Heart left ventricle (tissue), 16 donors: ENCODE measurements around the gene VMAC. TPM values are rescaled to one million over a fixed set of nuclear protein-coding genes. Genes with fewer than 3 reads are reported as not detected.

Experiments
- ATAC-seq, 4 donors: fragments of 200-7000 bp; cut with Tn5 transposase; one replicate each; pipeline ENCODE4 v1.9.1; 2020 to 2022; ENCODE audit warnings: moderate library complexity in 4 of 4, mild to moderate bottlenecking in 3 of 4, moderate number of reproducible peaks in 1 of 4
- DNase-seq, 5 donors: peaks; one replicate each; pipeline ENCODE4 v3.0.0-alpha.2; 2020
- H3K27ac ChIP-seq, 12 donors: fragments of 200-600 bp; sonication (generic) in 4 of 12; one replicate each; pipeline versions ENCODE4 v1.5.0 to v1.8.0; 2016 to 2022; ENCODE audit warnings: mild to moderate bottlenecking in 2 of 12
- H3K27me3 ChIP-seq, 9 donors: fragments of 200-600 bp; sonication (generic) in 2 of 9; one replicate each; pipeline versions ENCODE4 v1.5.1 to v1.8.0; 2016 to 2022; ENCODE audit warnings: mild to moderate bottlenecking in 3 of 9
- H3K36me3 ChIP-seq, 9 donors: fragments of 200-600 bp; sonication (generic) in 2 of 9; one replicate each; pipeline versions ENCODE4 v1.5.0 to v1.8.0; 2018 to 2022; ENCODE audit warnings: mild to moderate bottlenecking in 2 of 9
- H3K4me1 ChIP-seq, 12 donors: fragments of 200-600 bp; sonication (generic) in 4 of 12; one replicate each; pipeline versions ENCODE4 v1.5.0 to v1.8.0; 2016 to 2022; ENCODE audit warnings: mild to moderate bottlenecking in 3 of 12
- H3K4me3 ChIP-seq, 12 donors: fragments of 200-600 bp; sonication (generic) in 4 of 12; one replicate each; pipeline versions ENCODE4 v1.5.0 to v1.8.0; 2017 to 2022; ENCODE audit warnings: mild to moderate bottlenecking in 9 of 12, moderate library complexity in 4 of 12
- H3K9me3 ChIP-seq, 12 donors: fragments of 200-600 bp; sonication (generic) in 4 of 12; one replicate each; pipeline versions ENCODE4 v1.5.0 to v1.8.0; 2016 to 2022; ENCODE audit warnings: mild to moderate bottlenecking in 1 of 12
- POLR2A ChIP-seq, 2 donors: fragments of 450-650 bp; IDR thresholded peaks; one replicate each; pipeline ENCODE4 v1.6.1; 2017; ENCODE audit warnings: antibody characterized with exemption in 2 of 2, mild to moderate bottlenecking in 2 of 2, moderate library complexity in 2 of 2
- WGBS, 4 donors: extraction: QIAGEN DNeasy Blood & Tissue Kit in 2 of 4; methylation state at CpG; one replicate each; pipeline versions ENCODE4 v1.1.5 to v1.1.7; 2013 to 2018; 5-methylcytosine and 5-hydroxymethylcytosine counted together
- intact Hi-C, 10 donors: fragments of 100-400 bp; cut with DNase I; formaldehyde crosslinking; loops; one replicate each; pipeline versions ENCODE4 v1.11.1 to v1.14.2; 2022
- polyA plus RNA-seq, 2 donors: library from polyadenylated mRNA; stranded (reverse); fragments of 200-250 nt; gene quantifications; one replicate each; pipeline ENCODE4 v1.2.3, GENCODE V29; 2013
- total RNA-seq, 9 donors: library from RNA; depleted of rRNA in 2 of 9; stranded (reverse); fragments of >200 nt in 2 of 9; fragmentation: NEBNext Ultra II Directional in 3 of 9; extraction: Animal tissue kit (Norgen Biotek cat#: 25700) in 3 of 9; gene quantifications; one replicate each; pipeline versions ENCODE4 v1.1.0 to v1.2.4, GENCODE V29; 2016 to 2023
- TF ChIP-seq, protein P1 (sequence below), 12 donors: fragments of 200-600 bp; sonication (generic) in 4 of 12; IDR thresholded peaks; one replicate each; pipeline versions ENCODE4 v1.5.0 to v1.8.0; 2018 to 2022; ENCODE audit warnings: antibody characterized with exemption in 12 of 12, mild to moderate bottlenecking in 5 of 12
- donor health status: ischemic (EF 13 %, LVEDD 7.1; RV severe dilation, severe dysfunction).
- donor health status: healthy with polysubstance abuse.
- donor health status: DM: no; HTN: yes; CAD: no.
- donor health status: DM: no; HTN: no; CAD: no.
- donor health status: ischemic (EF 25% LVEDD 6.9; RV normal size, moderate dysfunction).
- donor health status: ischemic (EF 25% LVEDD 5.7; RV mildly dilated, moderate dysfunction).
- donor health status: healthy.
- donor health status: DM: yes; HTN: yes; CAD: no.
- donor health status: ischemic (EF 35%, LVEDD 5.7; RV mildly dilated, moderate dysfunction).
- donor health status: nonischemic (EF 11% LVEDD 7.7; RV severe dilation, severe dysfunction).
- donor health status: DM: yes; HTN: yes; CAD: no.
- donor health status: PGD.
- donor health status: ischemic (EF 29% LVEDD 5.4; RV normal size, mild dysfunction).
- donor health status: nonischemic (EF 23%, LVEDD 6.1; RV moderate dilation, normal function).

VMAC gene
- total and polyA plus RNA-seq, 11 donors: 1.3 to 3.9 (median 2.3) TPM

DNA sequence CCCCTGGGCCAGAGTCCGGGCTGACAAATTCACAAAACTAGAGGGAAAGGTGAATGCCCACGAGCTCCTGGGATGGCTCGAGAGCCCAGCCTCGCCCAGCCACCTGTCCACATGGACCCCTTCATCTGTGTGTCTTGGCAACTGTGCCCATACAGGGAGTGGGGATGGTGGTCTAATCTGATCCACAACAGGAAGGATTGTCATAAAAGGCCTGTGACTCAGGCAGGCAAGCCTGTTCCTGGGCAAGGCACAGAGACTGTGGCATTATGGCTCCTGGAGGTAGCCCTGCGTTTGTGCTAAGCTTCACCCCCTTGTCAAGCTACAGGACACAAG is 29.4 kb downstream of the VMAC start:
- intact Hi-C loops: no loop called here
- no peaks in the 10 kb centered on the region for H3K9me3 ChIP-seq
- H3K4me3 ChIP-seq: no peak overlapping the region
- TF ChIP-seq, protein P1, sequence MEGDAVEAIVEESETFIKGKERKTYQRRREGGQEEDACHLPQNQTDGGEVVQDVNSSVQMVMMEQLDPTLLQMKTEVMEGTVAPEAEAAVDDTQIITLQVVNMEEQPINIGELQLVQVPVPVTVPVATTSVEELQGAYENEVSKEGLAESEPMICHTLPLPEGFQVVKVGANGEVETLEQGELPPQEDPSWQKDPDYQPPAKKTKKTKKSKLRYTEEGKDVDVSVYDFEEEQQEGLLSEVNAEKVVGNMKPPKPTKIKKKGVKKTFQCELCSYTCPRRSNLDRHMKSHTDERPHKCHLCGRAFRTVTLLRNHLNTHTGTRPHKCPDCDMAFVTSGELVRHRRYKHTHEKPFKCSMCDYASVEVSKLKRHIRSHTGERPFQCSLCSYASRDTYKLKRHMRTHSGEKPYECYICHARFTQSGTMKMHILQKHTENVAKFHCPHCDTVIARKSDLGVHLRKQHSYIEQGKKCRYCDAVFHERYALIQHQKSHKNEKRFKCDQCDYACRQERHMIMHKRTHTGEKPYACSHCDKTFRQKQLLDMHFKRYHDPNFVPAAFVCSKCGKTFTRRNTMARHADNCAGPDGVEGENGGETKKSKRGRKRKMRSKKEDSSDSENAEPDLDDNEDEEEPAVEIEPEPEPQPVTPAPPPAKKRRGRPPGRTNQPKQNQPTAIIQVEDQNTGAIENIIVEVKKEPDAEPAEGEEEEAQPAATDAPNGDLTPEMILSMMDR (IDR thresholded peaks at IDR 0.05): no peak
- no peak for TF ChIP-seq POLR2A (IDR thresholded peaks at IDR 0.05)
- DNase-seq (no peak), ATAC-seq (no peak)
- peaks cover 2 to 42% (median 20%) of the 10 kb centered on the region in 12 donors for H3K4me1 ChIP-seq
- 60 to 84% (median 80%) methylated on average over 5 of the region's 5 CpGs for WGBS, 4 donors
- no peaks in the 10 kb centered on the region for H3K27me3 ChIP-seq
- H3K27ac ChIP-seq: peak overlapping the region in 4 of 12 donors; percentile 1 to 69 (median 38)
- peaks cover 0 to 84% (median 61%) of the 10 kb centered on the region in 9 donors for H3K36me3 ChIP-seq

DNA sequence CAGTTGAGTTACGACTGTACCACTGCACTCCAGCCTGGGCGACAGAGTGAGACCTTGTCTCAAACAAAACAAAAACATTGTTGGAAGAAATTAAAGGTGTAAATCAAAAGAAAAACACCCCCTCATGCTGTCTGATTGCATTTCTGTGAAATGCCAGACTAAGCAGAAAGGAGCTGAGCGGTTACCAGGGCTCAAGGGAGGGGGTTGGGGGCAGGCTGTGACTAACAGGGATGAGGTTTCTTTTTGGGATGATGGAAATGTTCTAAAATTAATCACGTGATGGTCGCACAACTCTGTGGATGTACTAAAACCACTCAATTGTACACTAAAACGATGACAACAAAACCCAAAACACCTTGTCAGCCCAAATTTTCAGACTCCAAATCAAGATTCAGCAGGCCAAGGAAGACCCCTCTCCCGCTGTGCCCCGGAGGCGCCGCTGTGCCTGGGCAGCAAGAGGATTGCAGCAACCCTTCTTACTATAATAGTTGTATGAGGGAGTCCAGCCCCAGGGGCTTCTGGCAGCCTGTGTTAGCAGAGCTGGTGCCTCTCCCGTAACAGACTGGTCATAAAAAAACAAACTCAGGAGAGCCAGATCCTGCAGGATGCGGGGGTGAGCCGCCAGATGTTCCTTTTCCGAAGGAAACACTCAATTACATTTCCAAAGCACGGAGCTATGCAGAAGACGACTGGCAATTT is 30.3 kb downstream of the VMAC start:
- peaks cover 2 to 42% (median 20%) of the 10 kb centered on the region in 12 donors for H3K4me1 ChIP-seq
- no peaks in the 10 kb centered on the region for H3K9me3 ChIP-seq
- peak overlapping the region in 2 of 12 donors; percentile 3 to 7 for H3K4me3 ChIP-seq
- DNase-seq (peak in 2 of 5 donors; percentile 53 to 55), ATAC-seq (peak in 3 of 4 donors; percentile 69 to 77 (median 74))
- intact Hi-C loops: no loop called here
- TF ChIP-seq, protein P1 (IDR thresholded peaks at IDR 0.05): no peak
- no peak for TF ChIP-seq POLR2A (IDR thresholded peaks at IDR 0.05)
- peak overlapping the region in 9 of 12 donors; percentile 36 to 73 (median 60) for H3K27ac ChIP-seq
- 55 to 71% (median 61%) methylated on average over 16 of the region's 16 CpGs for WGBS, 4 donors
- peaks cover 0 to 84% (median 61%) of the 10 kb centered on the region in 9 donors for H3K36me3 ChIP-seq
- no peaks in the 10 kb centered on the region for H3K27me3 ChIP-seq

DNA sequence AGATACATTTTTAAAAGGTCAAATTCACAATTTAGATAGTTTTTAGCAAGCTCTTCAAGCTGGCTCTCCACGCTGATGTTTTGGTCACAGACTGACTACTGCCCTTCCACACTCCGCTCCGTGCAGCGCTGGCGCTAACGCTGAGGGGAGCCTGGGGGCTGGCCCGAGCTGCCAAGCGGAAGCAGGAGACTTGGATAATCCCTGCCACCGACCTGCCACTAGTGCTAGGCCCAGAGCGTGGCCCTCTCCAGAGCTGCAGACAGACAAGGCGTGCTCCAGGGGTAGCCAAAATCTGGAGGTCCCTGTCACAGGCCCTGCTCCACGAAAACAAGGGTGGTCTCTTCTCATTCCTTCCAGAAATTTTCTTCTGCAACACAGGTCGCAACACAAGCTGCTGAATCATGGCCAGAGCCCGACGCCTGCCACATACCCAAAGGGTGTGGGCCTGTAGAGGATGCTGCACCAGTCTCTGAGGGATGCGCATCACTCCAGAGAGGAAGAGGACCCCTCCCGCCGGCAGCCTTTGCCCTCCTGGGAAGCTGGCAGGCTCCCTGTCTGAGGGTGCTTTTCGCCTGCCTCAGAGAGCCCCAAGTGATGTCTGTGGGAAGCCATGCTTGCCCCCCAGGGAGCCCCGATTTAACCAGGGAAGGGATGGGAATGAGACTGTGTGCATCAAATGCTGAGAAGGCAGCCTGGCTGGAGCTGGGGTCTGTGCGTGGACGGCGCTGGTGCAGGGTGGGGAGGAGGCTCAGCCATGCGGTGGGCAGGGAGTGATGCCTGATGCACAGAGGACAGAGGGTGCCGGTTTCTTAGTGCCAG is 31.0 kb downstream of the VMAC start:
- intact Hi-C loops: no loop called here
- no peak for DNase-seq
- peak overlapping the region in 10 of 12 donors; percentile 24 to 73 (median 60) for H3K27ac ChIP-seq
- no peaks in the 10 kb centered on the region for H3K9me3 ChIP-seq
- 61 to 71% (median 69%) methylated on average over 24 to 25 of the region's 25 CpGs for WGBS, 4 donors
- H3K27me3 ChIP-seq: no peaks in the 10 kb centered on the region
- peaks cover 2 to 45% (median 20%) of the 10 kb centered on the region in 12 donors for H3K4me1 ChIP-seq
- TF ChIP-seq, protein P1 (IDR thresholded peaks at IDR 0.05): no peak
- TF ChIP-seq POLR2A (IDR thresholded peaks at IDR 0.05): no peak
- H3K4me3 ChIP-seq: peak overlapping the region in 1 of 12 donors; percentile 3
- ATAC-seq: peak in 3 of 4 donors; percentile 25 to 39 (median 33)
- peaks cover 0 to 84% (median 61%) of the 10 kb centered on the region in 9 donors for H3K36me3 ChIP-seq

DNA sequence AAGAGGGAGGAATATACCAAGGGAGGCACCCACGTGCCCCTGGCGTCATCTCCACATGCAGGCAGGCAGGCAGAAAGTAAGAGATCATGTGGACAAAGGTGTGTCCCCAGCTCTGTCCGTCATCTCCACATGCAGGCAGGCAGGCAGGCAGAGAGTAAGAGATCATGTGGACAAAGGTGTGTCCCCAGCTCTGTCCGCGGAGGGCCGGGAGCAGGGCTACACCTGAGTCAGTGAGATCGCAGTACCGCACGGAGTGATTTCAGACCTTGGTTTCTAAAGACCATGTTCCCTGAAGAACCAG is 31.6 kb downstream of the VMAC start:
- no peaks in the 10 kb centered on the region for H3K27me3 ChIP-seq
- H3K4me1 ChIP-seq: peaks cover 2 to 47% (median 20%) of the 10 kb centered on the region in 12 donors
- intact Hi-C loops: no loop called here
- no peak overlapping the region for H3K4me3 ChIP-seq
- no peaks in the 10 kb centered on the region for H3K9me3 ChIP-seq
- WGBS, 4 donors: 94 to 95% (median 94%) methylated on average over 4 to 9 of the region's 9 CpGs
- TF ChIP-seq, protein P1 (IDR thresholded peaks at IDR 0.05): no peak
- TF ChIP-seq POLR2A (IDR thresholded peaks at IDR 0.05): no peak
- peak overlapping the region in 5 of 12 donors; percentile 59 to 73 (median 69) for H3K27ac ChIP-seq
- ATAC-seq (no peak), DNase-seq (no peak)
- peaks cover 0 to 84% (median 61%) of the 10 kb centered on the region in 9 donors for H3K36me3 ChIP-seq
